GM18498 (cell line): ENCODE measurements around the gene PLGRKT.
"Not testable (repeated sequence)": the region's sequence is repeated elsewhere in the genome, so short reads cannot be mapped to it uniquely, and the experiment has no call there.

Experiments
- ATAC-seq: cut with Tn5 transposase; IDR thresholded peaks from one replicate; pipeline ENCODE4 v1.9.1; 2021; ENCODE audit warnings: mild to moderate bottlenecking, moderate library complexity; ENCODE audit not compliant: unreplicated experiment

PLGRKT gene, protein sequence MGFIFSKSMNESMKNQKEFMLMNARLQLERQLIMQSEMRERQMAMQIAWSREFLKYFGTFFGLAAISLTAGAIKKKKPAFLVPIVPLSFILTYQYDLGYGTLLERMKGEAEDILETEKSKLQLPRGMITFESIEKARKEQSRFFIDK

DNA sequence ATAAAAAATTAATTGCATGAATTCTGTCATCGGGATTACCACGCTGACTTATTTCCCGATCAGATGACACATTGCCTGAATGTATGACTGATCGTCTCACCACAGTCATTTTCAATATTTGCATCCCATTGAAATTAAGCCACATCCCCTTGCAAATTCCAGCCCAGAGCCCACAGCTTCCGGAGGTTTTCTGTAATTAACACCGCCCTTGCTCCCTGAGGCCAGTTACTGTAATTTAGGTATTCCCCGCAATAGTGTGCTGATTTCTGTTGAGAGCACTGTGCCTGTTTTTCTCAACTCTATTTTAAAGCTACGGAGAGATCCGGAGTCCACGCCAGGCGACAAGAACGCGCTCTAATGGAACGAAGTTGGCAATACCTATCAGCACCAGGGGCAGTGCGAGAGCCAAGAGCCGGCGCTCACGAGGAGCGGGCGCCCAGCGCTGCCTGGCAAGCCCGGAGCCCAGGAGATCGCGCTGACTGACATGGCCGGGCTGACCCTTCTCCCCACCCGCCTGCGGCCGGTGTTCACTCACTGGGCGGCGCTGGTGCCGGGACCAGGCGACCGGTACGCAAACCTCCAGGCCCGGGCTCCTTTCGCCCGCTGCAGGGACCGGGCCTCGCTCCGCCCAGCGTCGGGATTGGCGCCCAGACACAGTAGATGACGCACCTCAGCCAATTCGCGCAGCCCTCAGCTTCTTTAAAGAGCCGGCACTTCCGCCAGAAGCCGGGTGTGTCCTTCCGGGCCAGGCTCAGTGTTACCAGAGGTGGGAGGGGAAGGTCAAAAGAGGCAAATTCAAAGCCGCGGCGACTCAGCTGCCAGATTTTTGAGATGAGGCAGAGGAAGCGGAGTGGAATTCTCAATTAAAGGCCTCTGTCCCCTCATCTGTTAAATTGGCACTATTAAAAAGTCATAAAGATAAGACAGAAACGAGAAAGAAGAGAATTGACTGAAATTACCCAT lies at the start of gene PLGRKT:
Gene PLGRKT, minus strand, starts transcription at position 672 of the 963 bp plus-strand sequence. CDS start 5,948 bp downstream, outside the sequence.
- peak; percentile 89 for ATAC-seq

- no peak for ATAC-seq
Measured at GRCh38 chr9:5486988-5487387, 49.3 kb upstream of the PLGRKT start.

GRCh38 chr9:5485378-5486085 lies 47.8 kb upstream of the PLGRKT start:
- ATAC-seq, result no peak

- no peak for ATAC-seq
Measured at GRCh38 chr9:5483306-5483705, 45.6 kb upstream of the PLGRKT start.

DNA sequence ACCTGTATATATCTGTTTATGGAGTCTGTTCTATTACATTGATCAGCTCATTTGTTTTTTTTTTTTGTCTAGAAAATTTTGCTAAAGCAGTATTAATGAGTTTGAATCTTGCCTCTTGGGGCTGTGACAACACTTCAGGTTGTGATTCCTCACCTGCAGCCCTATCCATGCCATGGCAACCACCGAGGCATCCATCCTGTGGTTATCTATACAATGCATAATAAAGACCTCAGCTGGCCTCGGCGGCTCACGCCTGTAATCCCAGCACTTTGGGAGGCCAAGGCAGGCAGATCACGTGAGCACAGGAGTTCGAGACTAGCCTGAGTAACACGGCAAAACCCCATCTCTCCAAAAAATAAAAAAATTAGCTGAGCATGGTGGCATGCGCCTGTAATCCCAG lies 44.5 kb upstream of the PLGRKT start:
- no peak for ATAC-seq

GRCh38 chr9:5481322-5482040 lies 43.8 kb upstream of the PLGRKT start:
- ATAC-seq, result no peak

DNA sequence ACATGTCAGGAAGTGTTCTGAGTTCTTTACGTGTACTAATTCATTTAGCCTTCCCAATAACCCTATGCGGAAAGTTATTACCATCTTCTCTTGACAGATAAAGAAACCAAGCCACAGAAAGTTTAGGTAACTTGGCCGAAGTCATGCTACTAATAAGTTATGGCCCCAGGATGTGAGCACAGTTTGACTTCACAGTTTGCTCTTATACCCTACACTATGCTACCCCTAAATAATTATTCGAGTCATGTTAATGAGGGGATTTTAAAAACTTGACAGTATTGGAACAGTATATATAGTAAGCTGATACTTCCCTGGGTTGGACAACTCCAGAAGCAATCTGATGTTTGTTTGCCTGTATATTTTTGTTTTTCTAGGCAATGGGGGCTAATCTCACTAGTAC lies 43.2 kb upstream of the PLGRKT start:
- no peak for ATAC-seq

- ATAC-seq, result peak; percentile 48
Measured at GRCh38 chr9:5479994-5480694, 42.4 kb upstream of the PLGRKT start.

DNA sequence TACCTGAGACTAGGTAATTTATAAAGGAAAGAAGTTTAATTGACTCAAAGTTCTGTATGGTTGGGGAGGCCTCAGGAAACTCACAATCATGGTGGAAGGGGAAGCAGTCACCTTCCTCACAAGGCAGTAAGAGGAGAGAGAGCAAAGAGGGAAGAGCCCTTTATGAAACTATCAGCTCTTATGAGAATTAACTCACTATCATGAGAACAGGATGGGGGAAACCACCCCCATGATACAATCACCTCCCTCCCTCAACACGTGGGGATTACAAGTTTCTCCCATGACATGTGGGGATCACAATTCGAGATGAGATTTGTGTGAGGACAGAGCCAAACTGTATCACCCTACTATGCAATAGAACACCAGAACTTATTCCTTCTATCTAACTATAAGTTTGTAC lies 40.5 kb upstream of the PLGRKT start:
- ATAC-seq, result no peak

- ATAC-seq, result not testable (repeated sequence)
Measured at GRCh38 chr9:5475611-5476010, 37.9 kb upstream of the PLGRKT start.

GRCh38 chr9:5470816-5471215 lies 33.1 kb upstream of the PLGRKT start:
- no peak for ATAC-seq

GRCh38 chr9:5470122-5470521 lies 32.4 kb upstream of the PLGRKT start:
- no peak for ATAC-seq

DNA sequence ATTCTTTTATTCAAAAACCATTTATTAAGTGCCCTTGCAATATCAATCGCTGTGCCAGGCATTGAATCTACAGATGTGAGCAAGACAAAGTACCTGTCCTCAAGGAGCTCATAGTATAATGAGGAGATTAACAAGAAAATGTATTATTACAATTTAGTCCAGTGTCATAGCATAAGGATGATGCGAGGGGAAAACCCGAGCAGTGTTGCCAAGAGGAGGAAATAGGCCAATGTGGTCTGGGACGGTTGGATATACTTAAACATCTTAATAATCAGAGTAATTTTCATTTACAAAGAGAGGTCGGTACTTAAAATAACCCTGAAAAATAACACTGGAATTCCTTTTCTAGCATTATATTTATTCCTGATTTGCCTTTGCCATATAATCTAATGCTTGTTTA lies 31.1 kb upstream of the PLGRKT start:
- no peak for ATAC-seq

GRCh38 chr9:5466766-5467165 lies 29.0 kb upstream of the PLGRKT start:
- no peak for ATAC-seq

GRCh38 chr9:5466005-5466404 lies 28.3 kb upstream of the PLGRKT start:
- no peak for ATAC-seq

DNA sequence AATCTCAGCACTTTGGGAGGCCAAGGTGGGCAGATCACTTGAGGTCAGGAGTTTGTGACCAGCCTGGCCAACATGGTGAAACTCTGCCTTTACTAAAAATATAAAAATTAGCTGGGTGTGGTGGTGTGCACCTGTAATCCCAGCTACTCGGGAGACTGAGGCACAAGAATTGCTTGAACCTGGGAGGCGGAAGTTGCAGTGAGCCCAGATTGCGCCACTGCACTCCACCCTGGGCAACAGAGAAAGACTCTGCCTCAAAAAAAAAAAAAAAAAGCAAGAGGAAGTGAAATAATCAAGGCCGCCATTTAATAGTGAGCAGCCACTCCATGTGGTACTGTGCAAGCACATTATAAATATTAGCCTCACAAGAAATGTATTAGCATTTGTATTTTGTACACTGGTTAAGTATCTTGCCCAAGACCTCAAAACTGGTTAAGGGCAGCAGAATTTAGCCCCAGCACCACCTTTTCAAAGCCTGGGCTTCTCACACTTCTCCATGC lies 27.2 kb upstream of the PLGRKT start:
- ATAC-seq, result not testable (repeated sequence)

DNA sequence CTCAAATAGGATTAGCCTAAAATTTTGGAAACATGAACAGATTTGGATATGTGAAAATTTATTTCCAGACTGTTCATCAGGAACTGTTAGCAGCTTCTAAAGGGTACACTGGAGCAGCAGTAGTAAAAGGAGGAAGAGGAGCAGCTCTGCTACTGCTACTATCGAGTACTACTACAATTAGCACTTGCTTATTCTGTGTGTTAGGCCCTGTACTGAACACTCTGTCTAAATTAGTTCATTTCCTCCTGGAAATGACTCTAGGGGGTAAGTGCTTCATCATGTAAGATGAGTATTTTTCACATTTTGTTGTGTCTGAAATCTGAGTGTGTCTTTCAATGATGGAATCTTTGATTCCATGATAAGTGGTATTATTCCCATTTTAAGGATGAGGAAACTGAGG lies 22.4 kb upstream of the PLGRKT start:
- no peak for ATAC-seq

GRCh38 chr9:5459289-5459829 lies 21.6 kb upstream of the PLGRKT start:
- ATAC-seq, result peak; percentile 60

DNA sequence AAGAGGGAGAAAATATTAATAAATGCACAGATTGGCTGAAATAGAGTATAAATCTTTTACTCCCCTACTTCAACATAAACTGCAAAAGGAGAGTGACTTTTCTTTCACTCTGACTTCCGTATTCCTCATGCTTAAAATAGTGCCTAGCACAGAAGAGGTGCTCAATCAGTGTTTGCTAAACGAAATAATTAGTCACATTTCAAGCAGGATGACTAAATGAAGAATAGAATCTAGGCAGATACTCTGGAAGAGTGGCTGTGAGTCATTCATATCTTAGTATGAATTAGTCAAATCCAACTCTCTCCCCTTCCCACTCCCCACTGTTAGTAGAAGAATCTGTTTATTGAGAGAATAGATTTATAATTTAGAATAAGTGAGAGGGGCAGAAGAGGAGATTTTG lies 17.5 kb upstream of the PLGRKT start:
- peak; percentile 24 for ATAC-seq

GRCh38 chr9:5453673-5454072 lies 15.9 kb upstream of the PLGRKT start:
- peak; percentile 23 for ATAC-seq
